Breast epithelium (tissue), 4 donors: Measurements from ENCODE around the gene NQO2. TPM values are rescaled to one million over a fixed set of nuclear protein-coding genes. Genes with fewer than 3 reads are reported as not detected.

Source experiments
- DNase-seq, 2 donors: peaks; one replicate each; pipeline ENCODE4 v3.0.0-alpha.2; 2019; ENCODE audit warnings: low spot score in 2 of 2
- H3K27ac ChIP-seq, 2 donors: fragments of 200-600 bp; sonication (generic) in 1 of 2; one replicate each; pipeline ENCODE4 v1.5.1; 2016 to 2019; ENCODE audit warnings: mild to moderate bottlenecking in 1 of 2
- H3K27me3 ChIP-seq, 2 donors: fragments of 200-600 bp; sonication (generic) in 1 of 2; one replicate each; pipeline versions ENCODE4 v1.5.1 to v1.6.0; 2017 to 2019; ENCODE audit warnings: control low read depth in 1 of 2, mild to moderate bottlenecking in 1 of 2
- H3K36me3 ChIP-seq: fragments of 200-600 bp; one replicate; pipeline ENCODE4 v1.5.1; 2019
- H3K4me1 ChIP-seq, 2 donors: fragments of 200-600 bp; sonication (generic); one replicate each; pipeline ENCODE4 v1.5.1; 2016 to 2019; ENCODE audit warnings: control low read depth in 1 of 2
- H3K4me3 ChIP-seq, 3 donors: fragments of 200-600 bp; sonication (generic); 1 replicate in 2 of 3; 2 replicates in 1 of 3; pipeline ENCODE4 v1.5.1; 2016 to 2019; ENCODE audit warnings: mild to moderate bottlenecking in 3 of 3, moderate library complexity in 2 of 3
- H3K9me3 ChIP-seq, 2 donors: fragments of 200-600 bp; sonication (generic) in 1 of 2; one replicate each; pipeline ENCODE4 v1.5.1; 2016 to 2019; ENCODE audit warnings: control low read depth in 1 of 2
- CTCF ChIP-seq, 3 donors: fragments of 450-650 bp; IDR thresholded peaks; one replicate each; pipeline ENCODE4 v1.5.1; 2016 to 2017; ENCODE audit warnings: antibody characterized with exemption in 3 of 3, mild to moderate bottlenecking in 3 of 3, moderate library complexity in 3 of 3
- POLR2A ChIP-seq: fragments of 450-650 bp; IDR thresholded peaks from one replicate; pipeline ENCODE4 v1.6.1; 2016; ENCODE audit warnings: antibody characterized with exemption, mild to moderate bottlenecking, moderate library complexity
- POLR2AphosphoS5 ChIP-seq, 3 donors: sonication (generic); formaldehyde crosslinking; IDR thresholded peaks; one replicate each; pipeline ENCODE4 v1.6.1; 2017; ENCODE audit warnings: antibody characterized with exemption in 3 of 3
- intact Hi-C: fragments of 100-400 bp; cut with DNase I; formaldehyde crosslinking; loops from one replicate; pipeline ENCODE4 v1.15.1; 2023; ENCODE audit warnings: low total_unique reads
- total RNA-seq, 3 donors: library from RNA; depleted of rRNA; stranded (reverse); fragments of >200 nt; gene quantifications; one replicate each; pipeline ENCODE4 v1.1.0, GENCODE V29; 2016

The NQO2 gene
- total RNA-seq, 3 donors from 2014 or later, result 23.6 to 64.6 (median 24.9) TPM

DNA sequence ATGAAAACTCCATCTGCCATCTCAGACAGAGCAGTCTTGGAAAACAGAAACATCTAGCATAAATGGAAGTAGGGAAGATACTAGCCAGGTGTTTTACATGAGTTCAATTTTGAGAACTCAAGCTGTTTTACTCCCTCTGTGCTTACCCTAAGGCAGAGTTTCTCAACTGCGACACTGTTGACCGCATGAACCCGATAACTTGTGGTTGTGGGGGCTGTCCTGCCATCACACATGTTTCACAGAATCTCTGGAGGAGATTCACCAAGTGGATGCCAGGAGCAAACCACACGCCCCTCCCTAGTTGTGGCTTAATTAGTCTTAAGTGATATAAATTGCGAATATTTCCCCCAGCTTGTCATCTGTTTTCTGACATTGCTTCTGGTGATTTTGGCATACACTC, 26.0 kb upstream of the NQO2 start:
- DNase-seq, result peak in 1 of 2 donors; percentile 16
- Histone ChIP-seq H3K27me3 (no peaks in the 10 kb centered on the region), H3K36me3 (no peaks in the 10 kb centered on the region), H3K27ac (peak overlapping the region in 1 of 2 donors; percentile 40), H3K4me1 (no peaks in the 10 kb centered on the region), H3K4me3 (no peak overlapping the region), H3K9me3 (no peaks in the 10 kb centered on the region)
- TF ChIP-seq POLR2AphosphoS5 (IDR thresholded peaks at IDR 0.05) (no peak), CTCF (IDR thresholded peaks at IDR 0.05) (no peak), POLR2A (no peak)
- intact Hi-C loops, result no loop called here

DNA sequence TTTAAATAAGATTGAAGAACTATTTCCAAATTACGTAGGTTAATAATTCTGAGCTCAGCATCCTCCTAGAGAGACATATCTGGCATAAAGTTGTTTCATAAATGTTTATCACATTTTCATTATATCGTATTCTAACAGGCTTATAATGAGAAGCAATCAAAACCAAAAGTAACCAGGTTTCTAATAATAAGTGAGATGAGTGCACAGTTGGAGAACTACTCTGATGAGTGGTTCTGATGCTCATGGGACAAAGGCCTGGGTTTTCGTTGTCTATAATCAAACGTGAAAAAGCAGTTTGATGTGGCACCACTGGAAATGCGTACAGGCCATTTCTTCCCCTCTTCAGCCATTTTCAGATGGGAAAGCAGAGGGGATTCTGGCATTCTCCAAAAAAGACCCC, 23.6 kb upstream of the NQO2 start:
- Histone ChIP-seq H3K4me3 (no peak overlapping the region), H3K27me3 (no peaks in the 10 kb centered on the region), H3K27ac (peak overlapping the region in 1 of 2 donors; percentile 52), H3K9me3 (no peaks in the 10 kb centered on the region), H3K4me1 (no peaks in the 10 kb centered on the region), H3K36me3 (no peaks in the 10 kb centered on the region)
- DNase-seq, result no peak
- TF ChIP-seq POLR2A, result no peak
- TF ChIP-seq CTCF (IDR thresholded peaks at IDR 0.05), result no peak
- no peak for TF ChIP-seq POLR2AphosphoS5 (IDR thresholded peaks at IDR 0.05)
- intact Hi-C loops, result no loop called here

DNA sequence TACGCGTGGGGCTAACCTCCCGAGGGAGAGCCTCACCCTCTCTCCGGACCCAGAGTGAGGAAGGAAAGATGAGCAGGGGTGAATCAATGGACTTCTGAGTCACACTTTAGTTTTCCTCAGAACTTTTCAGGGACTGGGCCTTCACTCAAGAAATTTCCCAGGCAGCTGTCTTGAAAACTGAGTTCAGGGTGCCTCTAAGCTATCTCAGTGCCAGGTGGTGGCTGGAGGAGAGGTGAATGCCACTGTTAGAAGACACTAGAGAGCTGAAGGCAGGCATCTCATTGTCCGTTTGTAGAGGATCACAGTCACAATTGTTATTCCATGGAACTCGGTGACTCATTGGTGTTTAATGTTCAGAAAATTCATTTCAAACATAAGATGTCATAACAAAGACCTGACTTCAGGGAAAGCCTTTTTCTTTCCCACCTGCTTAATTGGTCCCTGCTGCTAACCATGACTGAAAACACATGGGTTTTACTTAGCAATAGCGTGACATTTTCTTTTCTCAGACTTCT, 23.1 kb upstream of the NQO2 start:
- TF ChIP-seq POLR2A (no peak), POLR2AphosphoS5 (IDR thresholded peaks at IDR 0.05) (no peak), CTCF (IDR thresholded peaks at IDR 0.05) (no peak)
- H3K9me3 ChIP-seq, result no peaks in the 10 kb centered on the region
- intact Hi-C loops, result no loop called here
- no peaks in the 10 kb centered on the region for H3K27me3 ChIP-seq
- no peak overlapping the region for H3K4me3 ChIP-seq
- H3K27ac ChIP-seq, result peak overlapping the region; percentile 44 to 52
- DNase-seq, result peak in 1 of 2 donors; percentile 12
- no peaks in the 10 kb centered on the region for H3K36me3 ChIP-seq
- no peaks in the 10 kb centered on the region for H3K4me1 ChIP-seq

DNA sequence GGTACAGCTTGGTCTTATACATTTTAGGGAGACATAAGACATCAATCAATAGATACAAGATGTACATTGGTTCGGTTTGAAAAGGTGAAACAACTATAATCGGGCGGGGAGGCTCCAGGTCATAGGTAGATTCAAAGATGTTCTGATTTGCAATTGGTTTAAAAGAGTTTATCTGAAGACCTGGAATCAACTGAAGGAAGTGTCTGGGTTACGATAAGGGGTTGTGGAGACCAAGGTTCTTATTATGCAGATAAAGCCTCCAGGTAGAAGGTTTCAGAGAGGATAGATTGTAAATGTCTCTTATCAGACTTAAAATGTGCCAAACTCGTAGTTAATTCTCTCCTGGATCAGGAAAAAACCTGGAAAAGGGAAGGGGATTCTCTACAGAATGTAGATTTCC, 22.4 kb upstream of the NQO2 start:
- Histone ChIP-seq H3K9me3 (no peaks in the 10 kb centered on the region), H3K27ac (no peak overlapping the region), H3K27me3 (no peaks in the 10 kb centered on the region), H3K36me3 (no peaks in the 10 kb centered on the region), H3K4me3 (no peak overlapping the region), H3K4me1 (no peaks in the 10 kb centered on the region)
- intact Hi-C loops, result no loop called here
- DNase-seq, result no peak
- TF ChIP-seq POLR2A, result no peak
- no peak for TF ChIP-seq POLR2AphosphoS5 (IDR thresholded peaks at IDR 0.05)
- no peak for TF ChIP-seq CTCF (IDR thresholded peaks at IDR 0.05)

DNA sequence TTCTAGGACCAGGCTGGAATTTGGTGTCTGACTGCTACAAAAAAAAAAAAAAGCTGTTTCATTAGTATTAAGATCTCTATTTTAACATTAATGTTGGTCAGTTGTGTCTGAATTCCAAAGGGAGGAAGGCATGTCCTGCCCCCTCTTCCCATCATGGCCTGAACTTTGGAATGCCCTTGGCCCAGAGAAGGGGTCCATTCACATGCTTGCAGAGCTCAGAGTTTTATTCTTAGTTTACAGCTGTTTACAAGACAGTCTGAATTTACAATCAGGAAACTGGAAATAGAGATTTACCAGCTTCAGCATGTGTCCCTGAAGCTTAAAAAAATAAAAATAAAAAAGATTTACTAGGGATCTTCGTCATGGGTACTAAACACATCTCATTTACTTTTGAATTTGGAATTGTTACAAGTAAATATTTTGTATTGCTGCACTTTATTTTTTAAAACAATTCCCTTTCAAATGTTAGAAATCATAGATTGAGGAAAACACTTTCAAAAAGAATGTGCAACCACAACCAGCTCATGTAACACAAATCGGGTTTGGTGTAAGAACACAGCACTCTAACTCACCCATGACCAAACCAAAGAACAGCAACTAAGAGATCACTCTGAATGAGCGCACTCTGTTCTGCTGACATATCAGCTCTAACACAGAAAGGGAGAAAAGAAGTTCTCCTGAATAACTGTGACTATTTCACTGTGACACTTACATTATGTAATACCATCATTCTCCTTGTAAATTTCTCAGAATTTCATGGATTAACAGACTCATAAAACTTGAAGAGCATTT, 21.7 kb upstream of the NQO2 start:
- no peaks in the 10 kb centered on the region for H3K27me3 ChIP-seq
- TF ChIP-seq POLR2AphosphoS5 (IDR thresholded peaks at IDR 0.05) (no peak), CTCF (IDR thresholded peaks at IDR 0.05) (no peak)
- intact Hi-C loops, result no loop called here
- DNase-seq, result peak in 1 of 2 donors; percentile 12
- no peaks in the 10 kb centered on the region for H3K4me1 ChIP-seq
- H3K9me3 ChIP-seq, result no peaks in the 10 kb centered on the region
- H3K27ac ChIP-seq, result no peak overlapping the region
- no peaks in the 10 kb centered on the region for H3K36me3 ChIP-seq
- no peak overlapping the region for H3K4me3 ChIP-seq
